ENCODE measurements around the gene ADNP.
"Not testable (repeated sequence)": the region's sequence is repeated elsewhere in the genome, so short reads cannot be mapped to it uniquely, and the experiment has no call there.

Gene ADNP

DNA sequence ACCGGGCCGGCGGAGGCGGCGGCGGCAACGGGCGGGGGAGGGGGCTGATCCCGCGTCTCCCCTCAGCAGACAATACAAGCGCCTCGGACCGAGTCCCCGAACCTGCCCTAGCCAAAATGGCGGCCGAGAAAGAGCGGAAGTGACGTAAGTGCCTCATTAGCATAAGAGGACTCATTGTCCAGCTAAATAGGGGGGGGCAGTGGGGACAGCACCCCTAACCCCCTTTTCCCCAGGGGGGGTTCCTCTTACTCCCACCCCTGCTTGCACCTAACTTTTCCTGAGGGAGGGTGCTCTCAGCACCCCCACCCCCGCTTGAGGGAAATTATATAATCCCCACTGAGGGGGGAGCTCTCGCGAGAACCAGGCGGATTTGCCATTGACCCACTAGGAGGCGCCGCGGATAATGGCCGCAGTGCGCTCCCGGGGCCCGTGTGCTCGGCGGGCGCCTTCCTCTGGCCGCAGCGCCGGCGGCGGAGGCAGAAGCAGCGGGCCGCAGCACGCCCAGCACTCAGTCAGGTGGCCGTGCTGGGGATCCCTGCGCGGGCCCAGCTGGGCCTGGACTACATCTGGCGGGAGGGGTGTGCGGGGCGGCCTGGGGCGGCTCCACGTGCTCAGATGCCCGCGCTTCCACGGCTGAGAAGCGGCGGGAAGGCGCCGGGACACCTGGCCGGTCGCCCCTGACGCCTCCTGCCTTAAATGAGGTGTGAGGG is at the start of gene ADNP:
TSS of gene ADNP (minus strand) at position 132 of the 710 bp plus-strand sequence. CDS start 27,441 bp downstream, outside the sequence.
- DNase-seq (ENCODE audit: low read depth, low spot score), result peak; percentile 65

DNA sequence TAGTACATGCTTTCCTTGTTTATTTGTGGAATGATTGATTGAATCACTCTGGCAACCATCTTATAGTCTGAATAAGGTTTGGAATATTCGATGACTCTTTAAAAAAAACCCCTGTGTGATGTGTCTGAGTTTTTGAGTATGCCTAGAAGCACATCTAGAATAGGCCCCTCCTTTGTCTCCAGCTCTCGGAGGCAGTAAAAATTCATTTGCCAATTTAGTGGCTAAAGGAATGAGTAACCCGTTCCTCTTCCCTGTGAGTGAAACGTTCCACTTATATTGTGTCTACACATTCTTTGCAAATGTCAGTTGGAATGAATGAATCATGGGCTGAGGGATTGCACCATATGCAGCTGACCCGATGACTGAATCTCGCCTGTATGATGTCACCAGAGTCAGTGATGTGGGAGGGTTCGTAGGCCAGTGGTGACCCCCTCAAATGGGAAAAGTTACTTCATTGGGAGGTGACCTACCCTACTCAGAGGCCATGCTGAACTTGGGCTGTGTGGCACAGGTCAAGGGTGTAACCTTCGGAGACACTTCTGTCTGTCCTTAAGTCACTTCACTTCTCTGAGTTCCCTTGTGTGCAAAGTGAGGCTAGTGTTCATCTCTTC is 48.9 kb upstream of the ADNP start:
- DNase-seq (ENCODE audit: low read depth, low spot score), result no peak

DNA sequence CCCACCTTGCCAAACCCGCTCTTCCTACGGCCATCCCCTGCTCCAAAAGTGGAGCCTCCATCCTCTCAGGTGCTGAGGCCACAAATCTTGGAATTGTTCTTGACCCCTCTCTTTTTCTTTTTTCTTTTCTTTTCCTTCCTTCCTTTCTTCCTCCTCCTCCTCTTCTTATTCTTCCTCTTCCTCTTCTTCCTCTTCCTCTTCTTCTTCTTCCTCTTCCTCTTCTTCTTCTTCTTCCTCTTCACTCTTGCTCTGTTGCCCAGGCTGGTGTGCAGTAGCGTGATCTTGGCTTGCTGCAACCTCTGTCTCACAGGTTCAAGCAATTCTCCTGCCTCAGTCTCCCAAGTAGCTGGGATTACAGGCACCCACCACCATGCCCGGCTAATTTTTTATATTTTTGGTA is 47.3 kb upstream of the ADNP start:
- not testable (repeated sequence) for DNase-seq (ENCODE audit: low read depth, low spot score)

DNA sequence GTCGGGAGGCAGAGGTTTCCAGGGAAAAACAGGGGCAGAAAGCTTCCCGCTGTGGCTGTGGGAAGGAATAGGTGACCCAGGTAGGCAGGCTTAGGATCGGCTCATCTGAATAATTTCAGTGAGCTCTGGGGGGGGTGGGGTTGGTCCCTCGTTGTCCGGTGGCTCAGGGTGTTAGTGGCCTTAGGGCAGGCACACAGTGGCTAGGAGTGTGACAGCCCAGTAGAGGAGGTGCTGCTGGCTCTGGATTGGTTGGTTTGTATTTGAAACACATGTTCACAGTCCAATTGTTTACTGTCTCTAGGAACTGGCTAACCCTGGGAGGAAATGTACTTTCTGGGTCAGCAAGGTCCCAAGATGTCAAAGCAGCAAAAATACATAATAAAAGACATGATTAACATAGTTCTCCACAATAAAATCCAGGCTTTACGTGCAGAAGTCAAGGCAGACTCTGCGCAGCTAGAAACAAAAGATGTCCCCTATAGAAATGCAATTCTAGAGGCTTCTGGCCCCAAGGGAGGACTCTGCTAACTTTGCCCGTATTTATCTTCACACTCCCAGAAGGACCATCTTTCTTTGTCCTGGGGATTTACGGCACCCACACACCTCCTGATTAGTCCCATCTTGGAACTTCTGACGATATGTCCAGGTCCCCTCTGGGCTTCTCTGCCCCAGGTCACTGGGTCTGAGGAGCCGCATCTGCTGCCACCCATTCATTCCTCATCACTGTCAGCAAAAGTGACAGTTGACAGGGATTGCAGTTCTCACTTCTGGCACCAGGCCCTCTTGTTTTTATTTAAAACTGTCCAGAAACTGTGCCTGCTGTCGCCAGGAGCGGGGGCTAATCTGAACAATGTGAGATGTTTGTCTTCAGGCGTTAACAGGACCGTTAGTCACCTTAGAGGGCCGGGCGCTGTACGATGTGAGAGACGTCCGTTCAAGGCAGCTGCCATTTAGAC is 46.1 kb upstream of the ADNP start:
- no peak for DNase-seq (ENCODE audit: low read depth, low spot score)

DNA sequence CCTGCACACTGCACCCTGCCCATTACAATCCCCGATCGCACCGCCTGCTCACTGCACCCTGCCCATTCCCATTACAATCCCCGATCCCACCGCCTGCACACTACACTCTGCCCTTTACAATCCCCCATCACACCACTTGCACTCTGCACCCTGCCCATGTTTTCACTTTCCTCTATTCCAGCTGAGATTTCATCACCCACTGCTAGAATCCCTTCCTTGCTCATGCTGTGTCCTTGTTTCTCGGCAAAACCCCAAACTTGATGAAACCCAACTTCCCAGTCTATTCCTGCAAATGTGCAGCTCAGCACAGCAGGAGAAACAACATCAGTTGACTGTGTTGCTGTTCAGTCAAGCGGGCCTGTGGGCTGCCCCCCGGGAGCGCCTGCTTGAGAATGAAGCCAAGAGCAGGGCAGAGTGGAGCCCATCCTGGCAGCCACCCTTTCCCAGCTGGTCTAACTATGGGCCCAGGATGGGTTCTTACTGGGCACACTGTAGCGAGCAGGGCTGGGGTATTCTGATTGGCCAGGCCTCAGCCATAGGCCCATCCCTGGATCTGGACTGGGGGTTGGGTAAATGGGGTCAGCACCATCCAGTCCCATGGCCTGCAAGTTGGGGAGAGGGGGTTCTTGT is 44.6 kb upstream of the ADNP start:
- DNase-seq (ENCODE audit: low read depth, low spot score), result no peak

DNA sequence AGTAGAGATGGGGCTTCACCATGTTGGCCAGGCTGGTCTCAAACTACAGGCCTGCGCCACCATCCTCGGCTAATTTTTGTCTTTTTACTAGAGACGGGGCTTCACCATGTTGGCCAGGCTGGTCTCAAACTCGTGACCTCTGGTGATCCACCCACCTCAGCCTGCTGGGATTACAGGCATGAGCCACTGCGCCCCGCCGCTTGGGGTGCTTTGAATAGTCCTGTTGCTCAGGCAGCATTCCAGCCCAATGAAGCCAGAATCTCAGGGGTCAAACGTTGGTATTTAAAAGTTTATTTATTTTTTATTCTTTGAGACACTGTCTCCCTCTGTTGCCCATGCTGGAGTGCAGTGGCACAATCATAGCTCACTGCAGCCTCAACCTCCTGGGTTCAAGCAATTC is 38.7 kb upstream of the ADNP start:
- DNase-seq (ENCODE audit: low read depth, low spot score), result no peak

DNA sequence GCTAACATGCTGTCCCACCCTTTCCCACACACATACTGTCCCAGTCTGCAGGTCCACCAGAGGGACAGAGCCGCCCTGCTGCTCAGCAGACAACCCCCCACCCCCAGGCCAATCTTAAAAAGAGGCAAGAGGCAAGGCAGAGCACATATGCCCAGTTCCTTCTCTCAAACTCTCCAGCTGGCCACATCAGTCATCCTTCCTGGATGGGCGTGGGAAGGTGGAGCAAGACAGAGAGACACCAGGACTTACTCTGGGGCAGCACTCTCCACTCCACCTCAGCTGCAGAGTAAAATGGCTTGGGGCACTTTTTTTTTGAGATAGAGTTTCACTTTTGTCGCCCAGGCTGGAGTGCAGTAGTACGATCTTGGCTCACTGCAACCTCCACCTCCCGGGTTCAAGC is 38.2 kb upstream of the ADNP start:
- DNase-seq (ENCODE audit: low read depth, low spot score), result no peak

DNA sequence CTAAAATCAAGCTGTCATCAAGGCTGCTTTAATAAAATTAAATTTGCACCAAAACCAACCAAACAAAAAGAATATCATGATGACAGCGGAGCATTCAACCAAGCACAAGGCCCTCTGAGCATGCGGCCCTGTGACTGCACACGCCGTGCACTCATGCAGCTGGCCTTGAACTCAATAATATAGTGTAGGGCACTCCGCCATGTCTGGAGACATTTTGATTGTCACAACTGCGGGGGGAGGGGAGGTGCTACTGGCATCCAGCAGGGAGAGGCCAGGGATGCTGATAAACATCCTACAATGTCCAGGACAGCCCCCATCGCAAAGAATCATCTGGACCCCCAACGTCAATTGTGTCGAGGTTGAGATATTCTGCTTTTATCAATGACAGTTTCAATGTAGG is 37.1 kb upstream of the ADNP start:
- no peak for DNase-seq (ENCODE audit: low read depth, low spot score)

DNA sequence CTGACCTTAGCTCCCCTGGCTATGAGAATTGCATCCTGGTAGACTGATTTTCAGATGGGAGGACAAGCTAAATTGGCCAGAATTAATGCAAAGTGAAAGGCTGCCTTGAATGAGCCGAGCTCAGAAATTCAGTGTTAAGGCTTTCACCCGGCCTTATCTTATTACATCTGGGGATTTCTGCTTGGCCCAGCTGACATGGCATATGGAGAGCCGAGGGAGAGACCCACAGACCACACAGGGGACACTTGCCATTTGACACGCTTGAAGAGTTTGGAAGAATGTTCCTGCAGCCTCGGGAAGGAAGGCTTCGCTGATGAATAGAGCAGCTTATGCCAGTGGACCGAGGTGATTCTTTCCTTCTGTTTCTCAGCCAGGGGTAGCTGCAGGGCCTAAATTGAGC is 36.3 kb upstream of the ADNP start:
- no peak for DNase-seq (ENCODE audit: low read depth, low spot score)

DNA sequence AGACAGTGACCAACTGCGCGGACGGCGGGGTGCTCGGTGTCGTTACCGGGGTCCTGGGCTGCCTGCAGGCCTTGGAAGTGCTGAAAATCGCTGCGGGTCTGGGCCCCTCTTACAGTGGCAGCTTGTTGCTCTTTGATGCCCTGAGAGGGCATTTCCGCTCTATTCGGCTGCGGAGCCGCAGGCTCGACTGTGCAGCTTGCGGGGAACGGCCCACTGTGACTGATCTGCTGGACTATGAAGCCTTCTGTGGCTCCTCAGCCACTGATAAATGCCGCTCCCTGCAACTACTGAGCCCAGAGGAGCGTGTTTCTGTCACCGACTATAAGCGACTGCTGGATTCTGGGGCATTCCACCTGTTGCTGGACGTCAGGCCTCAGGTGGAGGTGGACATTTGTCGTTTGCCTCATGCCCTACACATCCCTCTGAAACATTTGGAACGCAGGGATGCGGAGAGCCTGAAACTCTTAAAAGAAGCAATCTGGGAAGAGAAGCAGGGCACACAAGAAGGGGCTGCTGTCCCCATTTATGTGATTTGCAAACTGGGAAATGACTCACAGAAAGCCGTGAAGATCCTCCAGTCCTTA is 28.4 kb upstream of the ADNP start:
- no peak for DNase-seq (ENCODE audit: low read depth, low spot score)

DNA sequence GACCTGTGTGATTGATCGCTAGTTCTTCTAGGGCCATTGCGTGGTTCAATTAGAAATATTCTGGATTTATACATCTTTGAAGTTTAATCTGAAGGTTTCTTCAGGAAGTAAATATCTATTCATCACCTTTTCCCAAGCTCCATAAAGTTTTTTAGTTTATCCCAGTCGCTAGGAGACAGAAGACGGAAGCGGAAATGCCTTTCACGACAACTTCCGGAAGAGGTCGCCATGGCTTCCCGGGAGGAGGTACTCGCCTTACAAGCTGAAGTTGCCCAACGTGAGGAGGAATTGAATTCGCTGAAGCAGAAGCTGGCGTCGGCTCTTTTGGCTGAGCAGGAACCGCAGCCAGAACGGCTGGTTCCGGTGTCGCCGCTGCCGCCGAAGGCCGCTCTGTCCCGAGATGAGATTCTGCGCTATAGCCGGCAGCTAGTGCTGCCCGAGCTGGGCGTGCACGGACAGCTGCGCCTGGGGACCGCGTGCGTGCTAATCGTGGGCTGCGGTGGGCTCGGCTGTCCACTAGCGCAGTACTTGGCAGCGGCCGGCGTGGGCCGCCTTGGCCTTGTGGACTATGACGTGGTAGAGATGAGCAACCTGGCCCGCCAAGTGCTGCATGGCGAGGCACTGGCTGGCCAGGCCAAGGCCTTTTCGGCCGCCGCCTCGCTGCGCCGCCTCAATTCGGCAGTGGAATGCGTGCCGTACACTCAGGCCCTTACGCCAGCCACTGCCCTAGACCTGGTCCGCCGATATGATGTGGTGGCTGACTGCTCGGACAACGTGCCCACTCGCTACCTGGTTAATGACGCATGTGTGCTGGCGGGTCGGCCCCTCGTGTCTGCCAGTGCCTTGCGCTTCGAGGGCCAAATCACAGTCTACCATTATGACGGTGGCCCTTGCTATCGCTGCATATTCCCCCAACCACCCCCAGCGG is 27.6 kb upstream of the ADNP start, which contains the start of gene MOCS3:
TSS of gene MOCS3 (plus strand) at position 204 of the 928 bp plus-strand sequence. CDS start at position 229, 25 bp downstream.
- peak; percentile 69 for DNase-seq (ENCODE audit: low read depth, low spot score)

DNA sequence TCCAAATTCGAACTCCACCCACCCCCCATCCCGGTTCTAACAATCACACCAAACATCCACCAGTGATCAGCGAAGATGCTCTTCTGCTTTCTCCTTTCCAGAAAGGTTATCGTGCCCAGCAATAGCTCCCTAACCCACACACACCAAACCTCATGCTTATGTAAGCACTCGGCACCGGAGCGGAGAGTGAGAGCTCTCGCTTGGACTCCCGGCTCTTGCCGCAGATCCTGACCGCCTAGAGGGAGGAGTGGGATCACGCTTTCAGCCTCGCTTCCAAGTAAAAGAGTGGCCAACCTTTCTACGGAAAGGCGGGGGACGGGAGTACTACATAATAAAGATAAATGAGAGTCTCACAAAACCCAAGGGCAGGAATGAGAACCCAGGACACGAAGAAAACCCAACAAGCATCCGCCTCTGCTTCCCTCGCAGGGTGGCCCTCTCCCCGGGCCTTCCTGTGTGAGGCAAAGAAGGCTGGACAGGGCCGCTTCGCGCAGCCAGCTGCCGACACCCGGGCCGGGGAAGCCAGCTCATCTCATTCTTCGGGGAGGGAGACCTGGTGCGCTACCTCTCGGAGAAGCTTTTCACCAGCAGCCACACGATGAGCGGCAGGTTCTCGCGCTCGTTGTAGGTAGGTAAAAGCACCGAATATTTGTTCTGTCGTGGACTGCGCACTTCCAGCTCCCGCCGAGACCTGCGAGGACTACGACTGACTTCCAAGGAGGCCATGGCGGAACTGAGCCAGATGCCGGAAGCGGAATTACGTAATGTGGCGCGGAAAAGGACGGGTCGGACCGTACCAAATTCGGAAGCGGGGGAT is 26.8 kb upstream of the ADNP start, which contains the start of gene DPM1:
TSS of gene DPM1 (minus strand) at position 735 of the 817 bp plus-strand sequence. CDS start at position 726, 9 bp downstream.
- peak; percentile 77 for DNase-seq (ENCODE audit: low read depth, low spot score)

DNA sequence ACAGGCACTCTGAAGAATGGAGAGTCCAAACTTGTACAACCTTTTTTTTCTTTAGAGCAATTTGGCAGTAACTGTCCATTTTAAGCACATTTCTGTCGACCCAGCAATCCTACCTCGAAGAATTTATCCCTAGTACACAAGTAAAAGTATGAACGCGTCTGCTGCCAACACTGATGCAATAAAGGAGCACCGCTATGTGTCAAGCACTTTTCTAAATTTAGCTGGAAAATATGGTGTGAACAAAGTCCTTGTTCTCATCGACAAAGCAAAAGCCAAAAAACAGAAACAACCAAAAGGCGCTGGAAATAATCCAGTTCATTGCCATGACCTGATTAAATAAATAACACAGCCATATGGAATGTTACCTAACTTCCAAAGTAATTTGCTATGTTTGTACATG is 26.0 kb upstream of the ADNP start:
- DNase-seq (ENCODE audit: low read depth, low spot score), result no peak

DNA sequence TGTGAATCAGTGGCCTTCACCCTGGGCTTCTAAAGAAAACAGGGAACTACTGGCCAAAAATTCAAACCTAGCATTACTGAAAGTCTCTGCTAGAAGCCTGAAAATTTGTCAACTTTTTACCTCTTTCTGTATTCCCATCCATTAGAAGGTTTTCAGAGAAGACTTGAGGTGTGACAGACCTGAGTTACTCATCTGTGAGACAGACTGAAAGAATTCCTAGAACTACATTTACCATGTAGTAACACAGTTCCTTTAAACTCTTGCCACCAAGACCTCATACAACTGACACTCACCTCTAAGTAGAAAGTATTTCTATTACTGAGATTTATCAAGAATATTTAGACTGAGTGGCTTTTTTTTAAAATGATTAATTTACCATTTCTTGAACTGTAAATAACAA is 22.6 kb upstream of the ADNP start:
- no peak for DNase-seq (ENCODE audit: low read depth, low spot score)

DNA sequence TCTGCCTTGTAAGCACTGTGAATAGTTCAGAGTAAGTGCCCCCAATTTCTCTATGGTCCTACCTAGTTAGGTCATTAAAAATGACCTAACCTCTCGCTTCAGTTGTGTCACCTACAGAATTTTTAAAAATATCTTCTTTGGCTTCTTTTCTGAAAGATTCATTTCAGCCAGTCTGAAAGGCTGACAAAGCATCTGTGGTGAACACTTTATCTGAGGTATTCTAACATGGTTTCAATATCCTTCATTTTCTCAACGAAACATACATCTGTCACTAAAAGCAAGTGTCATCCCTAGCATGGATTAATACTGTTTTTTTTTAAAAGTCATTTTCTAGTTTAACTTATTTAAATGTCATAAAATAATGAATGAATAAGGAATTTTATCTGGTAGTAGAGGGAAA is 22.0 kb upstream of the ADNP start:
- DNase-seq (ENCODE audit: low read depth, low spot score), result no peak

DNA sequence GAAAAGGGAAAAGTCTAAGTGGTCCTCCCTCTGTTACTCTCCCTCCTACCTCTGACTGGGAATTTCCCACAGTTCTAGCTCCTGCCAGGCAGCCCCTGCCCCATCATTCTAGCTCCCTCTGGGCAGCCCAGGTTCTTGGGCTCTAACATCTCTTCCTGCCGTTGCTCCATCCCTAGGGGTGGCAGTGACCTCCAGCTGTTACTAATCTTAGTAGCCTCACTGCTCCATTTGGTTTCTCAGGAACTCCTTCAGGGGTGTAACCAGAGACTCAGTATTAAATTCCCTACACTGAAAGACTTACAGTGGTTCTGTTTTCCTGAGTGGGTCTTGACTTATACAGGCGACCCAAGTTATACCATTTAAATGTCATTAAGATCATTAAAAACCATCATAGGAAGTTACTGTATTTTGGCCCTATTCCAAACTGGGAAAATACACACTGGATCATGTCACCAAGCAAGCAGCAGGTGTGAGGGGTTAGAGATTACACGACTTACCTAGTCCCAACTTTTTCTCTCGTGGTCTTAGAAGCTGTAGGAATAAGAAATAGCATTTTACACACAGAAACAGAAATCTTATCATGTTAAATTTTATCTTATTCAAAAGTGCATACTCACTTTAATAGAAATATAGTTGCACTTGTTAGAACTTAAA is 17.0 kb upstream of the ADNP start:
- no peak for DNase-seq (ENCODE audit: low read depth, low spot score)

DNA sequence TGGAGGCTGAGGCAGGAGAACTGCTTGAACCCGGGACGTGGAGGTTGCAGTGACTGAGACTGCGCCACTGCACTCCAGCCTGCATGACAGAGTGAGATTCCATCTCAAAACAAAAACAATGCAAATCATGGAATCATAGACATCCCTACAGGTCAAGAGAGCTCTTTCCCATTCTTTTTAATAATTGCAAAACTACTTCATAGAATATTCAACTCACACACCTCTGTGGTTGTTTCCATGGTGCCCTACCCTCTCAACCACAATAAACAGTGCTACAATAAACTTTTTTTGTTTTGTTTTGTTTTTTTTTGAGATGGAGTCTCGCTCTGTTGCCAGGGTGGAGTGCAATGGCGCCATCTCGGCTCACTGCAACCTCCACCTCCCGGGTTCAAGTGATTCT is 11.8 kb upstream of the ADNP start:
- no peak for DNase-seq (ENCODE audit: low read depth, low spot score)

DNA sequence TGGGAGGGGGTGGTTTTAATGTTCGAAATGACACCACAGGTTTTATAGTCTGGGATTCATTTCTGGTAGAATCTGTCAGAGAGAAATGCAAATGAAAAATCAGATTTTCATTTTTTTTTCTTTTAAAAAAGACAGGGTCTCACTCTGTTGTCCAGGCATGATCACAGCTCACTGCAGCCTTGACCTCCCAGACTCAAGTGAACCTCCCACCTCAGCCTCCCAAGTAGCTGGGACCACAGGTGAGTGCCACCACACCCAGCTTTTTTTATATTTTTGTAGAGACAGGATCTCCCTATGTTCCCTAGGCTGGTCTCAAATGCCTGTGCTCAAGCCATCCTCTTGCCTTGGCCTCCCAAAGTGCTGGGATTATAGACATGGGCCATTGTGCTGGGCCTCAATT is 2.4 kb upstream of the ADNP start:
- DNase-seq (ENCODE audit: low read depth, low spot score), result no peak
